Muscle layer of duodenum (tissue), 2 donors: ENCODE measurements around the gene VGF.
A peak's percentile ranks its signal among the peaks of the same experiment; 100 is the strongest.

Source experiments
- H3K27ac ChIP-seq: one replicate; pipeline ENCODE4 v1.7.0; 2013; ENCODE audit warnings: mild to moderate bottlenecking, low read length
- H3K27me3 ChIP-seq: one replicate; pipeline ENCODE4 v1.7.0; 2013; ENCODE audit warnings: low read depth, mild to moderate bottlenecking, control low read depth, low read length
- H3K36me3 ChIP-seq, 2 donors: one replicate each; pipeline ENCODE4 v1.7.0; 2013; ENCODE audit warnings: low read length in 2 of 2, control low read depth in 1 of 2, mild to moderate bottlenecking in 1 of 2; ENCODE audit not compliant: insufficient read depth in 2 of 2, control insufficient read depth in 1 of 2
- H3K4me1 ChIP-seq, 2 donors: one replicate each; pipeline ENCODE4 v1.7.0; 2013; ENCODE audit warnings: low read length in 2 of 2, mild to moderate bottlenecking in 2 of 2, control low read depth in 1 of 2, moderate library complexity in 1 of 2; ENCODE audit not compliant: insufficient read depth in 2 of 2, control insufficient read depth in 1 of 2
- H3K4me3 ChIP-seq, 2 donors: one replicate each; pipeline ENCODE4 v1.7.0; 2013; ENCODE audit warnings: low read length in 2 of 2, low read depth in 1 of 2, mild to moderate bottlenecking in 1 of 2
- H3K9me3 ChIP-seq, 2 donors: one replicate each; pipeline ENCODE4 v1.7.0; 2013; ENCODE audit warnings: low read length in 2 of 2, control low read depth in 1 of 2, mild to moderate bottlenecking in 1 of 2; ENCODE audit not compliant: control insufficient read depth in 1 of 2
- donor health status: healthy.

Gene VGF

DNA sequence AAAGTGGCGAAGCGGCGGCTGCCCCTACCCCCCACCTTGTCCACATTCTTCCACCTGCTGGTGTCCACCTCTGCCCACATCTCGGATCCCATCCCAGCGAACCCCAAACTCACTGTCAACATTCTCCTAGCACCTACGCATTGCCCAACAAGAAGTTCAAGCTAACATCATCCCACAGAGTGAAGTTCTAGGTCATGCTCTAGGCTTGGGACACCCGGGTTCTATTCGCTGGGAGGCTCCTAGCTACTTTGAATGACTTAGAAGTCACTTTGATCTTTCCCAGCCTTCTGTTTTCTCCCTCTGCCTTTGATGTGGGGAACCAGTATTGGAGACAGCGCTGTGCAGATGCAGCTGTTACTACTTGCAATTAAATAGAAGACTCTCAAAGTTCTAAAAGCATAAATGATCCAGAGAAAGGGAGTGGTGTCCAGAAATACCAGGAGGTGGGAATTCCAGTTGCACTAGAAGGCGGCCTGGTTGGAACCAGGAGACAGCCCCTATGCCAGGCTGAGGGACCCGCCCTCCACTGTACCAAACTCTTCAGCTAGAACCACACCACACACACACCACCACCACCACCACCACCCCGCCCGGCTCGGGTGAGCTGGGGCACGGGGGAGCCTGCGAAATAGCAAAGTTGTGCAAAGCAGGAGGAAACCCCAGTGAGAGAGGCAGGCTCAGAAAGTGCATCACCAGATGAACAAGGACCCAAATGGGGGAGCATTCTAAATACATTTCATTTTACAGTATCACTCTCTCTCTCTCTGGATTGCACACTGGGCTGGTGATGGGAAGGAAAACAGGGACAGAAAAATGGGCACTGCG, 5.5 kb upstream of the VGF start:
- Histone ChIP-seq H3K27me3 (peaks cover 86% of the 10 kb centered on the region), H3K9me3 (no peaks in the 10 kb centered on the region), H3K27ac (no peak overlapping the region), H3K4me1 (peaks cover 2 to 37% of the 10 kb centered on the region in 2 donors), H3K36me3 (no peaks in the 10 kb centered on the region), H3K4me3 (no peak overlapping the region)

DNA sequence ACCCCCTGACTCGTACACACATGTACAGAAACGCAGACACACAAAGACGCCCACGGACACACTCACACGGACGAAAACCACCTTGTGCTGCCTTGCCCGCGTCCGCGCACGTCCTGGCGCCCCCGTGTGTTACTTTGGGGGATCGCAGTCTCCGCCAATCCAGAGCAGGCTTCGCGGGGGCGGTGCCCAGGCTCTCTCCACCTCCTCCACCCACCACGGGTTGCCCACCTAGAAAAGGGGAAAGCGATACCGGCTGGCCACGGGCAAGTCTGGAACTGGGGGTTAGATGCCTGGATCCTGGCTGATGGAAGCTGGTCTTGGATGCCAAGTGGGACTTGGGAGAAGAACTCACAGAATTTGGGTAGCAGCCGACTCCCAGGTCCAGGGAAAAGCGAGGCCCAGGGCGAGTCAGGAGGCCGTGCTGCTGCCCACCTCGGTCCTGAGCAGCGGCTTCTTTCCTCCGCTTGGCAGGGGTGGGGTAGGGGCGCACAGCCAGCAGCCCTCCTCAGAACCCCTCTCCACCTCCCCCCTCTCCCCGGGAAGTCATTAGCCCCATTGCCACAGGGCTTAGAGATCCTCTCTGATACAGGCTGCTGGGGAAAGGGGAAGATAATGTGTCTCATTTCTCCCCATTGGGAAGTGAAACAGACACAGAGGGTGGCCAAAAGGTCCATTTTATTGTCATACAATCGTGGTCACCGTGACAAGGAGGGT, 4.6 kb upstream of the VGF start:
- peaks cover 4 to 46% of the 10 kb centered on the region in 2 donors for H3K4me1 ChIP-seq
- H3K27me3 ChIP-seq, result peaks cover 83% of the 10 kb centered on the region
- H3K4me3 ChIP-seq, result no peak overlapping the region
- no peak overlapping the region for H3K27ac ChIP-seq
- no peaks in the 10 kb centered on the region for H3K9me3 ChIP-seq
- no peaks in the 10 kb centered on the region for H3K36me3 ChIP-seq

DNA sequence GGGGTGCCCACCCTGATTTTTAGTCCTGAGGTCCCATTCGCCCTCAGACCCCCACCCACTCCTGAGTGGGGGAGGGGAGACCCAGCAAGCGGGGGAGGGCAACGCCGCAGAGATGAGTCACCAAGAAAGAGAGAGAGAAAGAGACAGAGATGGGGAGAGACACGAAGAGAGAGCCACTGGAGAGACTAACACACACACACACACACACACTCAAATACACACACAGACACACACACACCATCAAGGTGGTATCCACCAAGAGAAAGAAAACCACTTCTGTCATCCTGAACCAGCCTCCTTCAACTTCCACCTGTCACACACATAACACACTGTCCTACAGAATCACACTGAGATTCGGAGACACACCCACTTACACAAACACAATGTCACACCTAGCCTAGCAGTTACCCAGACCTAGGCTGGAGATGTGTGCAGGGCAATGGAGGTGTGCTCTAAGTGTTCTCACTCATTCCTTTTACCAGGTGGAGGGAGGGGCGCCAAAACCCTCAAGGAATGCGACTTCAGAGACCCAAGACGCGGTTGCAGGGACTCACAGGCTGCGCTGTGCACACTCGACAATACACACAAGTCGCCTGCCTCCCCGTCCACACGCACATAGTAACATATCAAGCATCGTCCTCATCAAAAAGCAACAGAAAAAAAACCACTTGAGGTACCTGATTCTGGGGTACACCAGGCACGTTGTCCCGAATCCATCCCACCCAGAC, 3.9 kb upstream of the VGF start:
- no peaks in the 10 kb centered on the region for H3K9me3 ChIP-seq
- H3K27ac ChIP-seq, result no peak overlapping the region
- H3K36me3 ChIP-seq, result no peaks in the 10 kb centered on the region
- peaks cover 87% of the 10 kb centered on the region for H3K27me3 ChIP-seq
- H3K4me1 ChIP-seq, result peaks cover 4 to 53% of the 10 kb centered on the region in 2 donors
- no peak overlapping the region for H3K4me3 ChIP-seq

DNA sequence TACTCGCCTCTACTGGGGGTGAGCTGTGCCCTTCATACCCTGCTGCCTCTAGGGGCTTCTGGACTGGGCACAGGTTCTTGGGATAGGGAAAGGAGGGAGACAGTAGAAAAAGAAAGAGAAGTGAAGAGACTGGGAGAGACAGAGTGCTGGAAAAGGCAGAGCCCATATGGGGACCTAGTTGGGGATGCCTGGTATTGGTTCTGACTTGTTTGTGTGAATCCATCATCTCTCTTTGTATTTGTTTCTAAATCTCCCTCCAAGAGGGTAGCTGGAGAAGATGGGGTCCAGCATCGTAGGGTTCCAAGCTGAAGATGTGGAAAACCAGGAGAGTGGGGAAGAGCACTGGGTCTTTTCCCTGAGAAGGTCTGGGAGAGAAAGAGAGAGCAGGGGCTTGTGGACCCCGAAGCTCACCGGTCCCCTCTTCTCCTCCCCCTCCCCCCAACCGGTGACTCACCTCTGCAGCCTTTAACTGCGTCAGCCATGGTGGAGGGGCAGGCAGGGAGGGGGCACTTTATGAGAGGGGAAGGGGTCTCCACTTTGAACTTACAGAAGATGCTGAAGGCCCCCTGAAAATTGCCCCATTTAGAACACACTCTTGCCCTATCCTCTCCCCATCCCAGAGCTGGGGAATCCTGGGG, 3.2 kb upstream of the VGF start:
- Histone ChIP-seq H3K27ac (no peak overlapping the region), H3K4me3 (no peak overlapping the region), H3K27me3 (peaks cover 87% of the 10 kb centered on the region), H3K4me1 (peaks cover 4 to 60% of the 10 kb centered on the region in 2 donors), H3K9me3 (no peaks in the 10 kb centered on the region), H3K36me3 (no peaks in the 10 kb centered on the region)

DNA sequence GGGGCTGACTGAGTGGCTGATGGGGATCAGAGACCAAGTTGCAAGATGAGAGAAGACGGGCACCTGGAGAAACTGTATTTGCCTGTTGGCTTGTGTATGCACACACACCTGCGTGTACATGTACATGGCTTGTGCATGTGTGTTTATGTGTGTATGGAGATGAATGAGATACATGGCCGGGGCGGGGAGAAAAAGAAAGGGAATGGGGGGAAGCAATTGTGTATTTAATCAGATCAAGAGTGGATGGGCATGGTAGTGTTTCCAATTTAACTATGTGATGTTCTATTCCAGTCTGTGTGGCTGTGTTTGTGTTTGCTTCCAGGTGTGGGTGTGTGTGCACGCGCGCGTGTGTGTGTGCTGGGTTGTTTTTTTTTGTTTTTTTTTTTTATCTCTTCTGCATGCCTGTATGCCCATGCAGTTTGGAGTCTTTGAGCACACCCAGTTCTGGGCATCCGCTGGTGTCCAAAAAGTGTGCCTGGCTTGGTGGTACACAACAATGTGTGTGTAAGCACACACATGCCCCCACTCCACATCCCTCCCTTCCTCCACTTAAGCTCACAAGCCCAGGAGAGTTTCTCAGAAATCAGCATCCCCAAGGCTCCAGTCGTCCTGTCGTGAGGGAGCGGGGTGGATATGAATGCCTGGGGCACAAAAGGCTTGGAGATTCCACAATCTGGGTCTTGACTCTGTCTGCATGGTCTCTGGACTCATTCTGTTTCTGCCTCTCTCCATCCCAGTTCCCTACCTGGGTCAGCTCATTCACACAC, 2.5 kb upstream of the VGF start:
- Histone ChIP-seq H3K4me3 (no peak overlapping the region), H3K9me3 (no peaks in the 10 kb centered on the region), H3K4me1 (peaks cover 4 to 59% of the 10 kb centered on the region in 2 donors), H3K27ac (no peak overlapping the region), H3K27me3 (peaks cover 80% of the 10 kb centered on the region), H3K36me3 (no peaks in the 10 kb centered on the region)

DNA sequence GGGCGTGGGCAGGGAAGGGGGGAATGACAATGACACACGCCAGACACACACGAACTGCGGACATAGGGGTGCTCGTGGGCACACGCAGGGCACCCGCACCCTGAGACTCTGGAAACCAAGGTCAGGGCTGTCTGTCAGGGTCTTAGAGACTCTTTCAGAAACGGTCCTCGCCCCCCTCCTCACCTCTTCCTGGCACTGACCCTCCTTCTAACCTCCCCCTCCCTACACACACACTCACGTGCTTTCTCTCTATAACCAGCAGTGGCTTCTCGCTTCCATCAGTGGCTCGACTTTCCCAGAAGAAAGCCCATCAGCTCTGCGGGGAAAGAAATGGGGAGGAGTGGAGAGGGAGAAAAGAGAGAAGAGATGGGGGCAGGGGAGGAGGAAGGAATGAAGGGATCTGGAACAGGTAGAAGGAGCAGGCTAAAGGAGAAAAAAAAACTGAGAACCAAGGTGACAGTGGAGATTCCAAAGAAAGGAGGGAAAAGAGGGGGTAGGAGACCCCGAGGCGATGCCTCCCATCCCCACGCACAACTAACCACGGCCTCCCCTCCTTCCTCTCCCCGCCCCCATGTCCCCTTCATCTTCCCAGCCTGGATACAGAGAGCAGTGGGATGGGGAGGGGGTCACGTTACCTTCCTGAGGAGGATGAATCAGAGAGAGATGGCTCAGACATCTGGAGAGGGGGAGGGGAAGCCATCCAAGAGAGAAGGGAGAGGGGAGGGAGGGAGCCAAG, 1.7 kb upstream of the VGF start:
- Histone ChIP-seq H3K27me3 (peaks cover 79% of the 10 kb centered on the region), H3K27ac (no peak overlapping the region), H3K9me3 (no peaks in the 10 kb centered on the region), H3K36me3 (no peaks in the 10 kb centered on the region), H3K4me1 (peaks cover 4 to 55% of the 10 kb centered on the region in 2 donors), H3K4me3 (no peak overlapping the region)

DNA sequence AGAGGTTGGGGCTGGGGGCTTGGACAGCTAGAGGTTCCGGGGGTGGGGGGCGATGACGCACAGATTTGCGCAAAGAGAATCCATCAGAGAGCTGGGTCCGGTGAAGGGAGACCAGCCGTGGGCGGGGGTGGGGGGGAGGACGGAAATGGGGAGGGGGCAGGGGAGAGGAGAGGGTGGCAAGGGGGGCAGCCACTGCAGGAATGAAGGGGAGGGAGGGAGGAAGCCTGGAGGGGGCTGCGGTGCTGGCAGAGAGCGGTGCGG, 1.2 kb upstream of the VGF start:
- H3K27ac ChIP-seq, result no peak overlapping the region
- peaks cover 74% of the 10 kb centered on the region for H3K27me3 ChIP-seq
- no peaks in the 10 kb centered on the region for H3K36me3 ChIP-seq
- peaks cover 4 to 52% of the 10 kb centered on the region in 2 donors for H3K4me1 ChIP-seq
- H3K4me3 ChIP-seq, result no peak overlapping the region
- H3K9me3 ChIP-seq, result no peaks in the 10 kb centered on the region

DNA sequence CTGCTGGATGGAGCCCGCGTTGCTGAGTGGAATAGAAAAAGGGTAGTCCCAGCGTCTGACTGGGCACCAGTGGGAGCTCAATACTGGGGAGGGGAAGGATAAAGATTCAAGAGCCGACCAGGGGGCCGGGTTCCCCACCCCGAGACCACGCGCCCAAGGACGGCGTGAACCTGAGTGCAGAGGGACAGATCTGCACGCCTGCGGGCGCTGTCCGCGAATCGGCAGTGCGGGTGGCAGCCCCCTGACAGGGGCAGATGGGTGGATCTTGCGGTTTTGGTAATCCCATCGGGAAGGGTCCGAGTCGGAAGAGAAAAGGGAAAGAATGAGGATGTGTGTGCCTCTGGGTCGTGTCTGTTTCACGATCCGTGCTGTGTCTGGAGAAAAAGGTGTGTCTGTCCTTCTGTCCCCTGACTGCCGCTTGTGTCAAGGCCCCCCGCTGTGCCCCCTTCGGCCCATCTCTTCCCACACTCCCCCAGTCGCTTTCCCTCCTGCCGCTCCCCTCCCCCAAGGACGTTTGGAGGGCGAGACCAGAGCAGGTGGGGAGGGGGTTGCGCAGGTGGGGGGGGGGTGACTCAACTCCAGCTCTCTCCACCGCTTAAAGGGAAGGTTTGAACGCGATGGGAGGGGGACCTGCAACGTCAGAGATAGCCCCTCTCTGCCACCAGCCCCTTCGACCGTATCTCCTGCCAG, 734 bp upstream of the VGF start:
- no peak overlapping the region for H3K4me3 ChIP-seq

DNA sequence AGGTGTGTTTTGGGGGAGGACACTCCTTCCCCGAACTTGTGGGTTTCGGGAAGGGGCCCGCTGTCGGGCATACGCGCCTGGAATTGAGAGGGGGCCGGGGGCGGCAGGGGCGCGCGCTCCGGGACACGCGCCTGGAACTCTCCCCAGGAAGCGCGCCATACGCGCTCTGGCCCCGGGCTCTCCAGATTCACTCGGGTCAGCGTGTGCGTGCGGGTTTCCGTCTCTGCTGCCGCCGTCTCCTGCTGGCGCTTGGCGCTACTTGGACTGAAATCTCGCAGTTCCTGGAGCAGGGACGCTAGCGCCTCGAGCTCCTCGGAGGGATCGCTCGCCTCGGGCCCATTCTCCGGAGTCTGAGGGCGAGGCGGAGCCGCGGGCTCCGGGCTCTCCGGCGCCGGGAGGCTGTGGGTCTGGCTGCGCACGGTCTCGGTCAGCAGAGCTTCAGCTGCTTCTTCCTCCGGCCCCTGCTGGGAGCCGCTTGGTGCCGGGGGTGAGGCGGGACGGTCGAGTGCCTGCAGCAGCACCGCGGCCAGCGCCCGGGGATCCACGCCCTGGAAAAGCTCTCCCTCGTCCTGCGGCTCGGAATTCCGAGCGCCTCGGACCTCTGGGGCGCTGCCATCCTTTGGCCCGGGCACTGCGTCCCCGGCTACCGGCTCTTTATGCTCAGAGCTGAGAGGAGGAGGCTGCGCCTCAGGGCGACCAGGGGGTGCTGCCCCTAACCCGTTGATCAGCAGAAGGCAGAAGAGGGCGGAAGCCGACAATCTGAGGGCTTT, 1.1 kb downstream of the VGF start:
- no peaks in the 10 kb centered on the region for H3K9me3 ChIP-seq
- H3K36me3 ChIP-seq, result peaks cover 2 to 12% of the 10 kb centered on the region in 2 donors
- no peak overlapping the region for H3K27ac ChIP-seq
- H3K27me3 ChIP-seq, result peaks cover 51% of the 10 kb centered on the region
- peaks cover 4 to 41% of the 10 kb centered on the region in 2 donors for H3K4me1 ChIP-seq
- H3K4me3 ChIP-seq, result peak overlapping the region in 1 of 2 donors; percentile 48

More for the DNA sequence above, 734 bp upstream of the VGF start:
- H3K36me3 ChIP-seq, result no peaks in the 10 kb centered on the region
- H3K9me3 ChIP-seq, result no peaks in the 10 kb centered on the region
- no peak overlapping the region for H3K27ac ChIP-seq
- peaks cover 69% of the 10 kb centered on the region for H3K27me3 ChIP-seq
- peaks cover 4 to 52% of the 10 kb centered on the region in 2 donors for H3K4me1 ChIP-seq
